Smooth muscle cell (in vitro differentiated cells): ENCODE data around the gene TM9SF2. TPM values are rescaled to one million over a fixed set of nuclear protein-coding genes. Genes with fewer than 3 reads are reported as not detected.
A peak's percentile ranks its signal among the peaks of the same experiment; 100 is the strongest.

Source experiments
- DNase-seq: peaks from one replicate; lab custom pipeline; 2025; ENCODE audit not compliant: unreplicated experiment; lab: John Stamatoyannopoulos, UW
- H2AFZ ChIP-seq: fragments of 200-600 bp; sonication (generic); 2 replicates; pipeline ENCODE4 v1.6.0; 2016; ENCODE audit warnings: antibody characterized with exemption, low read depth, mild to moderate bottlenecking
- H3F3A ChIP-seq: fragments of 200-600 bp; sonication (generic); 2 replicates; pipeline ENCODE4 v1.6.0; 2017; ENCODE audit warnings: antibody characterized with exemption, low read depth
- H3K27ac ChIP-seq: fragments of 200-600 bp; sonication (generic); 2 replicates; pipeline ENCODE4 v1.5.1; 2016; ENCODE audit warnings: low read depth, mild to moderate bottlenecking
- H3K27me3 ChIP-seq: fragments of 200-600 bp; sonication (generic); 2 replicates; pipeline ENCODE4 v1.6.1; 2016; ENCODE audit warnings: low read depth, mild to moderate bottlenecking
- H3K36me3 ChIP-seq: fragments of 200-600 bp; sonication (generic); 2 replicates; pipeline ENCODE4 v1.5.1; 2016; ENCODE audit warnings: low read depth
- H3K4me1 ChIP-seq: fragments of 200-600 bp; sonication (generic); 2 replicates; pipeline ENCODE4 v1.5.1; 2016; ENCODE audit warnings: low read depth
- H3K4me2 ChIP-seq: fragments of 200-600 bp; sonication (generic); 2 replicates; pipeline ENCODE4 v1.6.0; 2016; ENCODE audit warnings: mild to moderate bottlenecking
- H3K4me3 ChIP-seq: fragments of 200-600 bp; sonication (generic); 2 replicates; pipeline ENCODE4 v1.5.1; 2016; ENCODE audit warnings: mild to moderate bottlenecking
- H3K79me2 ChIP-seq: fragments of 200-600 bp; sonication (generic); 2 replicates; pipeline ENCODE4 v1.6.0; 2016; ENCODE audit warnings: low read depth, mild to moderate bottlenecking
- H3K9ac ChIP-seq: fragments of 200-600 bp; sonication (generic); 2 replicates; pipeline ENCODE4 v1.6.0; 2016; ENCODE audit warnings: low read depth
- H3K9me3 ChIP-seq: fragments of 200-600 bp; sonication (generic); replicated peaks from 2 replicates; pipeline ENCODE4 v1.5.1; 2016; ENCODE audit warnings: low read depth
- H4K20me1 ChIP-seq: fragments of 200-600 bp; sonication (generic); 2 replicates; pipeline ENCODE4 v1.6.0; 2016; ENCODE audit warnings: low read depth
- CTCF ChIP-seq: fragments of 200-600 bp; sonication (generic); IDR thresholded peaks from 2 replicates; pipeline ENCODE4 v1.5.1; 2017; ENCODE audit warnings: borderline replicate concordance, mild to moderate bottlenecking, antibody characterized with exemption; ENCODE audit not compliant: insufficient read depth, poor library complexity, severe bottlenecking
- WGBS: methylation state at CpG from one replicate; pipeline ENCODE4 v1.1.7; 2016; ENCODE audit warnings: low lambda C conversion rate; 5-methylcytosine and 5-hydroxymethylcytosine counted together
- polyA plus RNA-seq: library from polyadenylated mRNA; unstranded; fragments of >200 nt; fragmentation: Nextera tagmentation; extraction: Ambion mirVana; gene quantifications from 2 replicates; pipeline ENCODE4 v1.2.1, GENCODE V29; 2016
- total RNA-seq: library from RNA; depleted of rRNA; stranded (reverse); fragments of >200 nt; gene quantifications from 2 replicates; pipeline ENCODE4 v1.2.3, GENCODE V29; 2014

The TM9SF2 gene
- total and polyA plus RNA-seq, 2 experiments from 2014 or later = 195 to 272 TPM

- Histone ChIP-seq H3K9me3 (no peaks in the 10 kb centered on the region), H3K79me2 (no peaks in the 10 kb centered on the region), H3K36me3 (no peaks in the 10 kb centered on the region), H2AFZ (no peak overlapping the region), H3K27ac (no peak overlapping the region), H3K27me3 (no peaks in the 10 kb centered on the region), H3F3A (no peaks in the 10 kb centered on the region), H3K4me1 (peaks cover 9% of the 10 kb centered on the region), H3K4me3 (no peak overlapping the region), H3K9ac (no peak overlapping the region), H3K4me2 (no peak overlapping the region), H4K20me1 (no peaks in the 10 kb centered on the region)
- TF ChIP-seq CTCF = no peak
- DNase-seq = no peak
- WGBS = 95% methylated on average over 3 of the region's 3 CpGs
Measured at GRCh38 chr13:99604636-99605035, 103.4 kb downstream of the TM9SF2 start.

GRCh38 chr13:99605420-99606323 lies 104.4 kb downstream of the TM9SF2 start:
- DNase-seq = no peak
- Histone ChIP-seq H4K20me1 (no peaks in the 10 kb centered on the region), H3K79me2 (no peaks in the 10 kb centered on the region), H3F3A (peaks cover 9% of the 10 kb centered on the region), H3K4me2 (peak overlapping the region; percentile 82), H3K9me3 (no peaks in the 10 kb centered on the region), H3K27me3 (no peaks in the 10 kb centered on the region), H3K9ac (no peak overlapping the region), H3K4me1 (peaks cover 14% of the 10 kb centered on the region), H3K27ac (no peak overlapping the region), H3K36me3 (no peaks in the 10 kb centered on the region), H3K4me3 (peak overlapping the region; percentile 87), H2AFZ (peak overlapping the region; percentile 91)
- WGBS = 37% methylated on average over 18 of the region's 18 CpGs
- no peak for TF ChIP-seq CTCF

- no peak for TF ChIP-seq CTCF
- no peaks in the 10 kb centered on the region for H3K9me3 ChIP-seq
- H2AFZ ChIP-seq = peak within 1 kb of the TSS; percentile 99
- peaks cover 10% of the 10 kb centered on the region for H3F3A ChIP-seq
- peak within 1 kb of the TSS; percentile 87 for H3K4me2 ChIP-seq
- H3K9ac ChIP-seq = peak within 1 kb of the TSS; percentile 74
- peak; percentile 92 for DNase-seq
- no peaks in the 10 kb centered on the region for H3K36me3 ChIP-seq
- 1% methylated on average over 44 of the region's 73 CpGs for WGBS
- H3K79me2 ChIP-seq = no peaks in the 10 kb centered on the region
- H4K20me1 ChIP-seq = no peaks in the 10 kb centered on the region
- no peaks in the 10 kb centered on the region for H3K27me3 ChIP-seq
- H3K27ac ChIP-seq = no peak within 1 kb of the TSS
- H3K4me3 ChIP-seq = peak within 1 kb of the TSS; percentile 87
- H3K4me1 ChIP-seq = peaks cover 14% of the 10 kb centered on the region
Measured at GRCh38 chr13:99606324-99607066, 105.2 kb downstream of the TM9SF2 start, which contains the start of gene CLYBL. Gene CLYBL (plus strand): TSS chr13:99606690.
